ENCODE measurements around the gene ARHGEF28.

DNA sequence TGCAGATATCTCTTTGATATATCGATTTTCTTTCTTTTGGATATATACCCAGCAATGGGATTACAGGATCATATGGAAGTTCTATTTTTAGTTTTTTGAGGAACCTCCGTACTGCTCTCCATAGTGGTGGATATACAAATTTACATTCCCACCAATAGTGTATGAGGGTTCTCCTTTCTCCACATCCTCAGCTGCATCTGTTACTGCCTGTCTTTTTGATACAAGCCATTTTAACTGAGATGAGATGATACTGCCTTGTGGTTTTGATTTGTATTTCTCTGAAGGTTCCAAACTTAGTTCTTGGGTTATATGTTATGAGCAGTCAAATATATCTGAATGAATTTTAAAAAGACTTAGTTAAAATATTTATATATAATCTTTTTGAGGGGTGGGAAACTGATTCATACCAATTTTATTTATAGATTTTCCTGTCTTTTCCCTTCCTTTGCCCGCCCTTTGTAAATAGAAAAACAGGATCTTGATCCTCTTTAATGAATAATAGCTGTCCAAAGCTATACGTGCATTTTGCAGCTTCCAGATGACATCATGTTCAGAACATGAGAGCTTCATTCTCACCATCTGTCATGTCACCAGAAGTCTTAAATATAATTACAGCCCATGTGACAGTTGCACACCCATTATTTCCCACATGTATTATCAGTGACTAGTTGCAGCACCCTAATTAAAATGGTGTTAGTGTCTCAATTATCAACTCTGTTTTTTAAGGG is 6.2 kb upstream of the ARHGEF28 start:
- TF ChIP-seq, protein P1, sequence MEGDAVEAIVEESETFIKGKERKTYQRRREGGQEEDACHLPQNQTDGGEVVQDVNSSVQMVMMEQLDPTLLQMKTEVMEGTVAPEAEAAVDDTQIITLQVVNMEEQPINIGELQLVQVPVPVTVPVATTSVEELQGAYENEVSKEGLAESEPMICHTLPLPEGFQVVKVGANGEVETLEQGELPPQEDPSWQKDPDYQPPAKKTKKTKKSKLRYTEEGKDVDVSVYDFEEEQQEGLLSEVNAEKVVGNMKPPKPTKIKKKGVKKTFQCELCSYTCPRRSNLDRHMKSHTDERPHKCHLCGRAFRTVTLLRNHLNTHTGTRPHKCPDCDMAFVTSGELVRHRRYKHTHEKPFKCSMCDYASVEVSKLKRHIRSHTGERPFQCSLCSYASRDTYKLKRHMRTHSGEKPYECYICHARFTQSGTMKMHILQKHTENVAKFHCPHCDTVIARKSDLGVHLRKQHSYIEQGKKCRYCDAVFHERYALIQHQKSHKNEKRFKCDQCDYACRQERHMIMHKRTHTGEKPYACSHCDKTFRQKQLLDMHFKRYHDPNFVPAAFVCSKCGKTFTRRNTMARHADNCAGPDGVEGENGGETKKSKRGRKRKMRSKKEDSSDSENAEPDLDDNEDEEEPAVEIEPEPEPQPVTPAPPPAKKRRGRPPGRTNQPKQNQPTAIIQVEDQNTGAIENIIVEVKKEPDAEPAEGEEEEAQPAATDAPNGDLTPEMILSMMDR (conservative IDR thresholded peaks at IDR 0.05; ENCODE audit: low read depth, low read length) = no peak
- TF ChIP-seq MXI1 (IDR thresholded peaks at IDR 0.05; ENCODE audit: borderline replicate concordance, low read depth, low read length) (no peak), RFX5 (IDR thresholded peaks at IDR 0.05; ENCODE audit: low read depth, low read length) (no peak), POLR2A (IDR thresholded peaks at IDR 0.05; ENCODE audit: low read depth, low read length) (no peak), RAD21 (IDR thresholded peaks at IDR 0.05; ENCODE audit: low read length) (no peak), NFE2L2 (IDR thresholded peaks at IDR 0.05; ENCODE audit: low read depth, low read length) (no peak), CEBPB (IDR thresholded peaks at IDR 0.05; ENCODE audit: low read depth, low read length) (no peak), MAFK (IDR thresholded peaks at IDR 0.05; ENCODE audit: low read depth, low read length) (no peak), CHD1 (IDR thresholded peaks at IDR 0.05; ENCODE audit: low read depth, low read length) (no peak), MAZ (IDR thresholded peaks at IDR 0.05; ENCODE audit: borderline replicate concordance, low read depth, low read length) (no peak)
- TF ChIP-seq, protein P2, sequence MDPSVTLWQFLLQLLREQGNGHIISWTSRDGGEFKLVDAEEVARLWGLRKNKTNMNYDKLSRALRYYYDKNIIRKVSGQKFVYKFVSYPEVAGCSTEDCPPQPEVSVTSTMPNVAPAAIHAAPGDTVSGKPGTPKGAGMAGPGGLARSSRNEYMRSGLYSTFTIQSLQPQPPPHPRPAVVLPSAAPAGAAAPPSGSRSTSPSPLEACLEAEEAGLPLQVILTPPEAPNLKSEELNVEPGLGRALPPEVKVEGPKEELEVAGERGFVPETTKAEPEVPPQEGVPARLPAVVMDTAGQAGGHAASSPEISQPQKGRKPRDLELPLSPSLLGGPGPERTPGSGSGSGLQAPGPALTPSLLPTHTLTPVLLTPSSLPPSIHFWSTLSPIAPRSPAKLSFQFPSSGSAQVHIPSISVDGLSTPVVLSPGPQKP (IDR thresholded peaks at IDR 0.05; ENCODE audit: borderline replicate concordance, low read depth, low read length) = no peak
- TF ChIP-seq, protein P3, sequence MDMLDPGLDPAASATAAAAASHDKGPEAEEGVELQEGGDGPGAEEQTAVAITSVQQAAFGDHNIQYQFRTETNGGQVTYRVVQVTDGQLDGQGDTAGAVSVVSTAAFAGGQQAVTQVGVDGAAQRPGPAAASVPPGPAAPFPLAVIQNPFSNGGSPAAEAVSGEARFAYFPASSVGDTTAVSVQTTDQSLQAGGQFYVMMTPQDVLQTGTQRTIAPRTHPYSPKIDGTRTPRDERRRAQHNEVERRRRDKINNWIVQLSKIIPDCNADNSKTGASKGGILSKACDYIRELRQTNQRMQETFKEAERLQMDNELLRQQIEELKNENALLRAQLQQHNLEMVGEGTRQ (IDR thresholded peaks at IDR 0.05; ENCODE audit: low read depth, low read length) = no peak
